GM19397 (cell line): ENCODE data around the gene IFITM2.
"Not testable (repeated sequence)": the region's sequence is repeated elsewhere in the genome, so short reads cannot be mapped to it uniquely, and the experiment has no call there.

Experiments used
- ATAC-seq: cut with Tn5 transposase; IDR thresholded peaks from one replicate; pipeline ENCODE4 v1.9.1; 2021; ENCODE audit warnings: mild to moderate bottlenecking, moderate library complexity; ENCODE audit not compliant: unreplicated experiment

Gene IFITM2

DNA sequence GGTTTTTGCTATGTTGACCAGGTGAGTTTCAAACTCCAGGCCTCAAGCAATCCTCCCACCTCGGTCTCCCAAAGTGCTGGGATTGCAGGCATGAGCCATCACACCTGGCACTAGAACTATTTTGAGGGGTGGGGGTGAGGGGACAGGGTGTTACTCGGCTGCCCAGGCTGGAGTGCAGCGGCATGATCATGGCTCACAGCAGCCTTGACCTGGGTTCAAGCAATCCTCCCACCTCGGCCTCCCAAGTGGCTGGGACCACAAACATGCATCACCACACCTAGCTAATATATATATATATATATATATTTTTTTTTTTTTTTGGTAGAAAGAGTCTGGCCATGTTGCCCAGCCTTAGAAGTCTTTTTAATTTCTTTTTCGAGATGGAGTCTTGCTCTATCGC, 30.1 kb downstream of the IFITM2 start:
- no peak for ATAC-seq

DNA sequence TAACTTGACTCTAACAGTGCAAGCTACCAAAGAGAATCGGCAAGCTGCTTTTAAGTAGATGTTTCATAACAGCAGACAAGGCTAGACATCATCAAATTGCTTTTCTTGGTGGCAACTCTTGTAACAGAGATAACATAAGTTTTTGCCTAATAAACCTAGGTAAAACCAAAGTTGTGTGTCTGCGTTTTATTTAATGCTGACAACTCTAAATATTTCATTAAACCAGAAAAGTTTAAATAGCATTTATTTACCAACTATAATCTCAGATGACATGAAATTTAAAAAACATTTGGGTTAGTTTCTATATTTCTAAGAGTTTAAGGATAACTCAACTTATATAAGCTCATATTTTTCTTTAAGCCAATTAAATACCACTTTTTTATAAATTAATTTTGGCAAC, 32.3 kb downstream of the IFITM2 start:
- ATAC-seq, result no peak

DNA sequence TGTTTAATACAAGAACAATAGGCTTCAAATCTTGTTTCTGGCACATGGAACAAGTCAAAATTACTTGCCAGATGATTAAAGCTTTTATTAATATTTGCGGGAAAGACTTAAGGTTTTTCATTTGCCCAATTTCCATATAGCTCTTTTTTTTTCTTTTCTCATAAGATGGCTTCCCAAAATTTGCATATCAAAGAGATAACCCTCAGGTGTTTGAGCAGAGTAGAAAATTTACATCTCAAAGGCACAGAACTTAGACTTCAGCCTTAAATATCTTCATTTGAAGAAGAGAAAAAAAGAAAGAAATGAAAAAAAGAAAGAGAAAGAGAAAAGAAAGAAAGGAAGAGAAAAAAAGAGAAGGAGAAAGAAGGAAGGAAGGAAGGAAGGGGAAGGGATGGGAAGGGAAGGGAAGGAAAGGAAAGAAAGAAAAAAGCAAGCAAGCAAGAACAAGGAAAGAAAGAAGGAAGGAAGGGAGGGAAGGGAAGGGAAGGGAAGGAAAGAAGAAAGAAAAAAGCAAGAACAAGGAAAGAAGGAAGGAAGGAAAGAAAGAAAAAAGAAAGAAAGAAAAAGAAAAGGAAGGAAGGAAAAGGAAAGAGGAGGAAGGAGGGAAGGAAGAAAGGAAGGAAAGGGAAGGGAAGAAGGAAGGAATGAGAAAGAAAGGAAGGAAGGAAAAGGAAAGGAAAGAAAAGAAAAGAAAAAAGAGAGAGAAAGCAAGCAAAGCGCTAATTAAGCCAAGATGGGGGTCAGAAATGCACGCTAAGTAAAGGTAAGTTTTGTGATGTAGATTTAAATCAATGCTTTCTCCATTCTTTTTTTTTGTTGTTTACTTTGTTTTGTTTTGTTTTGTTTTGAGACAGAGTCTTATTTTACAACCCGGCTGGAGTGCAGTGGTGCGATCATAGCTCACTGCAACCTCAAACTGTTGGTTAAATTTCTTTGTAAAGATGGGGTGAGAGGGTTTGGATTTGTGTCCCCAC, 33.2 kb downstream of the IFITM2 start:
- ATAC-seq, result no peak

DNA sequence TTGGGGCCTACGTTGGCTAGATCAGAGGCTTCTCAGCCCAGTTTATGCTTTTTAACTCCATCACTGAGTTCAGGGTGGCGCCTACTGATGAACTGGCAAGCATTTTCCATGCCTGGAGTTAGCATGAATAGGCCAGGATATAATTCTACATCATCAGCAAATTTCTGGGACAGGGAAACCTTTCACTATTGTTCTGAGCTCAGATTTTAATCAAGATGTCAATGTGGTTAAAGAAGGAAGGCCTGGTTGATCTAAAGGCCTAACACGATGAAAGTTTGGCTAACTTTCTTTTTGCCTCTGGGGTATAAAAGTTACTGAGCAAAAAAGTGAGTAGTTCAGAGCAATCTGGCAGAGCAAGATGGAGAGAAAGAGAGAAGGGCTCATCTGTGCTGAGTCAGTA, 34.7 kb downstream of the IFITM2 start:
- ATAC-seq, result no peak

DNA sequence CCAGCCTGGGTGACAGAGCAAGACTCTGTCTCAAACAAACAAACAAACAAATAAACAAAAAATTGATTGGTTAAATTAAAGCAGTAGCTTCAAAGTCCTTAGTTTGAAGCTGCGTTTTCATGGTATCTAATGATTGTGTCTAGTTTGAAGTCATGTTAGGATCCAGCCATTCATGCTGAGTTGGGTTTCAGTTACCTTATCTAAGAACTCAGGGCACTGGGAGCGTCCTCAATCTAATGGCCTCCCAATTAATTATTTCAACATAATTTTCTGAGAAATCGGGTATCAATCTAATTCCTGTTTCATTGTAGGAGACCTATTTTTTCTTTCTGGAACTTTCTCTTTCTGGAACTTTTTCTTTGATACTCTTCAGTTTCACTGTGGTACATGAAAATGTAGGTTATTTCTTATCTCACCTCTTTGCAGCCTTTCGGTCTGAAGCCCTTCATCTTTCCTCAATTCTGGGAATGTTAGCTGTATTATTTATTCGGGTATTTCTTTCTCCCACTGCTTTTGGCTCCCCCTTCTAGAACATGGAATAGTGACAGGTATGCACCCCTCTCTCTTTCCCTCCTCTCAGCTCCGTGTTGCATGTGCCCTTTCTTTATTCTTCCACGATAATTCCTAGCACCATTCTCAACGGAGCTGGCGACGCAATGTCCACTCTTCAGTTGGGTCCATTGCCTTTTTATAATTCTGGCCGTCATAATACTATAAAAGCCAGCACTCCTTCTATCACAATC, 37.4 kb downstream of the IFITM2 start:
- no peak for ATAC-seq

DNA sequence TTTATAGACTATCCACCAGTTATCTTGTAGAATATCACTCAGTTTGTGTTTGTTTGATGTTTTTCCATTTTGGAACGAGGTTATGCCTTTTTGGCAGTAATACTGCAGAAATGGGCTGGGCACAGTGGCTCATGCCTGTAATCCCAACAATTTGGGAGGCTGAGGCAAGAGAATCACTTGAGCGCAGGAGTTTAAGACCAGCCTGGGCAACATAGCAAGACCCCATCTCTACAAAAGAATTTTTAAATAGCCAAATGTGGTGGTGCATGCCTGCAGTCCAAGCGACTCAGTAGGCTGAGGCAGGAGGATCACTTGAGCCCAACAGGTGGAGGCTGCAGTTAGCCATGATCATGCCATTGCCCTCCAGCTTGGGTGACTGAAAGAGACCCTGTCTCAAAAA, 38.9 kb downstream of the IFITM2 start:
- no peak for ATAC-seq

DNA sequence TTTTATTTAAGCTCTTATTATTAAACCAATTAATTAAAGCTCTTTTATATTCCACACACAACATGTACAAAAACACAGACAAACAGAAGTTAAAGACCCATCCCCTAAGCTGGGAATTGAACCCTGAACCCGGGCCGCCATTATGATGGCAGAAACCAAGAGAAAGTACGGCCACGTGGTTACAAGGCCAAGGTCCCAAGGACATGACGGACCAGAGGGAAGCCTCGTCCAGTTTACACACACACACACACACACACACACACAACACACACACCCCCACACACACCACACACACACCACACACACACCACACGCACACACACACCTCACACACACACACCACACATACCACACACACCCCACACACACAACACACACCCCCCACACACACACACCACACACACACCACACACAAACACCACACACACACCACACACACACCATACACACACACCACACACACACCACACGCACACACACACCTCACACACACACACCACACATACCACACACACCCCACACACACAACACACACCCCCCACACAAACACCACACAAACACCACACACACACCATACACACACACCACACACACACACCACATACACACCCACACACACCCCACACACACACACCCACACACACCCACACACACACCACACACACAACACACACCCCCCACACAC, 41.8 kb downstream of the IFITM2 start:
- not testable (repeated sequence) for ATAC-seq

DNA sequence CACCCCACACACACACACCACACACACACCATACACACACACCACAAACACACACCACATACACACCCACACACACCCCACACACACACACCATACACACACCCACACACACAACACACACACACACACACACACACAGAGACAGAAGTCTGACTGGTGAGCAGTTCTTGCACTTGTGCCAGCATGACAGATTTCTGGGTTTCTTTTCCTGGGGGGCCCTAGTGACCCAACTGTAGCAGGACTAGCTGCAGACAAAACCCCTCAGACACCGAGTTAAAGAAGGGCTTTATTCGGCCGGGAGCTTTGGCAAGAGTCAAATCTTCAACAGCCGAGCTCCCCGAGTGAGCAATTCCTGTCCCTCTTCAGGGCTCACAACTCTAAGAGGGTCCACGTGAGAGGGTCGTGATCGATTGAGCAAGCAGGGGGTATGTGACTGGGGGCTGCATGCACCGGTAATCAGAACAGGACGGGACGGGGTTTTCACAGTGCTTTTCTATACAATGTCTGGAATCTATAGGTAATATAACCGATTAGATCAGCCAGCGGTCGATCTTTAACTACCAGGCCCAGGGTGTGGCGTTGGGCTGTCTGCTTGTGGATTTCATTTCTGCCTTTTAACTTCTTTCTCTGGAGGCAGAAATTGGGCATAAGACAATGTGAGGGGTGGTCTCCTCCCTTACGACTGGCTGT, 42.6 kb downstream of the IFITM2 start:
- not testable (repeated sequence) for ATAC-seq

DNA sequence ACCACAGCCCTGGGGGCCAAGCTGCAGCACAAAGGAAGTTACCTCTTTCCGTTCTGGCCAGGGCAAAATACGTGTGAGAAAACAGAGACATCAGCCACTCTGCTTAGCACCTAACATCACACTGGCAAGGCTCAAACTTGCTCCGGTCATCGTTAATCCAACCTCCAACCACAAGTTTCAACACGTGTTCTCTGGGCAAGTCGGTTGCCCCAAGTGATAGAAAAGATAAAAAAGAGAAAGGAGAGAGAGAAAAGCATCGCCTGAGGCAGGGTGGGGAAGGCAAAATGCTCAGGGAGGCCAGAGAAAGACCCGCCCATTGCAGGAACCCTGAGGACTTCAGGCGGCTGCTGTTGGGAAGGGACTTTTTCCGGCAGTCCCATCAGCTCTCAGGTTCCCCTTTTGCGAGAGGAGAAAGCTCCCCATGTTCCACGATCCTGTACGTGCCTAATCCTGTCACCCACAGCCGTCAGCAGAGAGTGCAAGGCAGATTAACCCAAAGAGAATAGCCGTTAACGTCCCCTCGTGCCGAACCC, 43.2 kb downstream of the IFITM2 start:
- ATAC-seq, result no peak

DNA sequence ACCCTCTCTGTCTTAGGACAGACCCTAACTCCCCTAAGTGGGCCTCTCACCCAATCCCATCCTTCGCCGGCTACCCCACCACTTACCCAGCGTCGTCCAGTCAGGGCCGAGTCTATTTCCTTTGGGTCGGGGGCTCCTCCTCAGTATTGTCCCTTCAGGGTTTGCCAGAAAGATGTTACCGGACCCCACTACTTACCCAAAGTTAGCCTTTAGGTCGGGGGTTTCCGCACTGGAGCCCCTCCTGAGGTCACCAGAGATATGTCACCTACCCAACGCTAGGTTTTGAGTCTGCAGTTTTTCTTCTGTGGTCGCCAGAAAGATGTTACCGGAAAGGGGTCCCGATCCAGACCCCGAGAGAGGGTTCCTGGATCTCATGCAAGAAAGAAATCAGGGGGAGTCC, 43.8 kb downstream of the IFITM2 start:
- ATAC-seq, result no peak

DNA sequence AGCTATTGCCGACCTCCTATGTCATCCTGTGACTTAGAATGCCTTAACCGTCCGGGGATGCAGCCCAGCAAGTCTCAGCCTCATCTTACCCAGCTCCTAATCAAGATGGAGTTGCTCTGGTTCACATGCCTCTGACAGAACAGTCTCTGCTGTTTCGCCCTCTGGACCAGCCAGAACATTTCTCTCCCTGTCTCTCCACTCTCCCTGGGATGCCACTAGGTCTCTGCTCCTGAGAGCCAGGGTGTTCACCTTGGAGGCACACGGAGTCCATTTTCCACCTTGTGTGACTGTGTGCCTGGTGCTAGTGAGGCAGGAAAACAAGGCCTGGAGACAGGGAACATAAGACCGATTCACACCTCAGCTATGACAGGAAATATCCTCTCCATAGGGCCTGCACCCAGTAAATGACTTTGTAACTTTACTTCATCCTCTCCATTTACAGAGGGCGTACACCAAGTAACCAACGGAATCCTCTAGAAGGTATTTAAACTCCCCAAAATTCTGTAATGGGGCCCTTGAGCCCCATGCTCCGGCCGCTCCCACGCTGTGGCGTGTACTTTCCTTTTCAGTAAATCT, 44.9 kb downstream of the IFITM2 start:
- no peak for ATAC-seq

DNA sequence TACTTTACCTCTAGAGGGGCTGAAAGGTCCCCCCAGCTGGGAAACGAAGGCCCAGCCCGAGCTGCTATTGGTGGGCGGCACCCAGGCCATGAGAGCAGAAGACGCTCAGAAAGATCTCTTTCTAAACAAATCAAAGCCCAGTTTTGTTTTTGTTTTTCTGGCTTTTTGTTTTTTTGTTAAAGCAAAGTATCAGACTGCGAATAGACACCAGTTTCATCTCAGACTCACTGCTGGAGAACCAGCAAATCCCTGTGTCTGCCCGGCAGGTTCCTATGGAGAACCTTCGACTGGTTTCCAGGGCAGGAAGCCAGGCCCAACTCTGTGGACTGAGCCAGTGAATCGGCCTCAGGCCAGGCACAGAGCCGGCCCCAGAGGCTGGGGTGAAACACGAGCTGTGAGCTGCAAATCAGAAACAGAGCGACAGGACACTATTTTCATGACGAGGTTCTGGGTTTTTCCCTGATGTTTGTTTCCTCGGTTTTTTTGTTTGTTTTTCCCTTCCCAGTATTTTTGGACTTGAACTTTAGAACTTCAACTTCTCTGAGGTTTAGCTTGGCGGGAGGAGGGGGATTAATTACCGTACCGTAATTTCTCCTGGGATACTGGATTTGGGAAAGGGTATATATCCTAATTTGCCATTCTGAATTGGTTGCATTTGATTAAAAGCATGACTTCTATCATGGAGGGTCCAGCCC, 45.7 kb downstream of the IFITM2 start:
- ATAC-seq, result no peak

DNA sequence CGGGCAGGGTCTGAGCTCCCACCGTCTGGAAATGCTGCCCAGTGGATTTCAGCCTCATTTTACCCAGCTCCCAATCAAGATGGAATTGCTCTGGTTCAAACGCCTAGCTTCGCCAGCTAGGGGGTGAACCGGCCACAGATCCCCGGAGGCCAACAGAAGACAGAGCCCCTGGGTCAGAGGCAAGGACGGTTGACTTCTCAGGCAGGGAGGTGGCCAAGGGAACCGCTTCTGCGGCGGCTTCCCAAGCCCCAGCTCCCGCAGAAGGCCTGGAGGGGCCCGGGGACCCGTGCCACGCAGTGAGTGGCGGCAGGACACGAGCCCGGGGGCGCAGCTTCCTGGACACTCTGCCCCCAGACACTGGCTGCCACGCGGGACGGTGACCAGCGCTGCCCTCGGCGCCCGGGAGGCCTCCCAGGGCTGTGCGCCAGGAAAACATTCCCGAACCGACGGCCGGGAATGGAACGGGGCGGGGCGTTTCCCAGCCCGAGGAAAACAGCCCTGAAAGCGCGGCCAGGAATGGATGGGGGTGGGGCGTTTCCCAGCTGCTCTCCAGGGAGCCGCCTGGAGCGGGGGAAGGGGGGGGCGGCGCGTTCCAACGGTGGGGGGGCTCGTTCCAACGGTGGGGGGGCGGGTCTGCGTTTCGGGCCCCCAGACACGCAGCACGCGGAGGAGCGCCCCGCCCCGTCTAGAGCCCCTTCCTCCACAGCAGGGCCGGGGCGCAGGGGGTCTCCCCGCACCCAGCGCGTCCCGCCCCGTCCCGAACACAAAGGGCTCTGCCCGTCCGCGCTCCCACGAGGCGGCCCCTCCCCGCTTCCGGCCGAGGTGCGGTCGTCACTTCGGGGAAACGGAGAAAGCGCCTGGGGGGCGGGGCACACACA, 48.2 kb downstream of the IFITM2 start:
- ATAC-seq, result peak; percentile 63

DNA sequence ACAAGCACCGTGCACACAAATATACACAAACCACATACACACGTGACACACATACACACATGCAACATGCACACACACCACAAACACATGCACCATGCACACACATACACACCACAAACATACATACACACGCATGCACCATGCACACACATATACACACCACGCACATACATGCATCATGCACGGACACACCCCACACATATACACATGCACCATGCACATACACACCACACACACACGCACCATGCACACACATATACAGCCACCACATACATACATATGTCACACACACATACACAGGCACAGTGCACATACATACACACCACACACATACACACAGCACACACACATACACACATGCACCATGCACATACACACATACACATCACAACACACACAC, 49.0 kb downstream of the IFITM2 start:
- ATAC-seq, result no peak

DNA sequence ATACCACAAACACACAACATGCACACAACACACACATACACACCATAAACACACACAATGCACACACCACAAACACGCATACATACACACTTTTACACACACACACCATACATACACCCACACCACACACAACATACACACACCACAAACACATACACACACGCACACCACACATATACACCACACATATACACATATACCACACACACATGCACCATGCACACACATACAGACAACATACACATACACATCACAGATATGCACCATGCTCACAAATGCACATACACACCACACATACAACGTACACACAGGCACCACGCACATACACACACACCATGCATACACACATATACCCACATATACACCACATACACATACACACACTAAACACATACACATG, 50.0 kb downstream of the IFITM2 start:
- ATAC-seq, result no peak

DNA sequence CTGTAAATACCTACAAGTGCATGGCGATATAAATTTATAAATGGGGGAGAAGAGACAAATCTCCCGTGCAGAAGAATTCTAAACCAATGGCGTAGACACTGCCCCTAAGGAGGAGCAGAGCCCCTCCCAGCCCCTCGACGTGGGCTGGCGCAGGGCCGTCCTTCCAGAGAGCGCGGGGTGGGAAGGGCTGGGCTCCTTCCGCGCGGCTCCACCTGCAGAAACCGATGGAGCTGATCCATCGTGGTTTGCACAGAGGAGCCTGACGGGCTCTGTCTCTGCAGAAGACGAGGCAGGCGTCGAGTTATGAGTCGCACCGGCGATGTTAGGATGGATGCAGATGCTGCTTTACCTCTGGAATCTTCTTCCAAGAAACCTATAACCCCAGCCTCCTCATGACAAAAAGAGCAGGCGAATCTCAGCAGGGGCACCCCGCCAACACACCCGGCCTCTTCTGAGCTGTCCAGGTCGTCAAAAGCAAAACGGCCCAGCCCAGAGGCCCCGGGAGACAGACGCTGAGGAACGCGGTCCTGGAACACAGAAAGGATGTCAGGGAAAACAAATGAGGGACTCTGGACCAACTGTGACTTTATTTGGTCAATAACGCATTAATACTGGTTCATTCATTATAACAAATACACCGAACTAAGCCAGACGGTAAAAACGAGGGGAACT, 50.6 kb downstream of the IFITM2 start:
- no peak for ATAC-seq
